GM19351 (cell line): ENCODE results near the gene ENTPD6.
"Not testable (repeated sequence)": the region's sequence is repeated elsewhere in the genome, so short reads cannot be mapped to it uniquely, and the experiment has no call there.

Experiments
- ATAC-seq: cut with Tn5 transposase; IDR thresholded peaks from one replicate; pipeline ENCODE4 v1.9.1; 2021; ENCODE audit warnings: mild to moderate bottlenecking, moderate library complexity; ENCODE audit not compliant: unreplicated experiment

The ENTPD6 gene

DNA sequence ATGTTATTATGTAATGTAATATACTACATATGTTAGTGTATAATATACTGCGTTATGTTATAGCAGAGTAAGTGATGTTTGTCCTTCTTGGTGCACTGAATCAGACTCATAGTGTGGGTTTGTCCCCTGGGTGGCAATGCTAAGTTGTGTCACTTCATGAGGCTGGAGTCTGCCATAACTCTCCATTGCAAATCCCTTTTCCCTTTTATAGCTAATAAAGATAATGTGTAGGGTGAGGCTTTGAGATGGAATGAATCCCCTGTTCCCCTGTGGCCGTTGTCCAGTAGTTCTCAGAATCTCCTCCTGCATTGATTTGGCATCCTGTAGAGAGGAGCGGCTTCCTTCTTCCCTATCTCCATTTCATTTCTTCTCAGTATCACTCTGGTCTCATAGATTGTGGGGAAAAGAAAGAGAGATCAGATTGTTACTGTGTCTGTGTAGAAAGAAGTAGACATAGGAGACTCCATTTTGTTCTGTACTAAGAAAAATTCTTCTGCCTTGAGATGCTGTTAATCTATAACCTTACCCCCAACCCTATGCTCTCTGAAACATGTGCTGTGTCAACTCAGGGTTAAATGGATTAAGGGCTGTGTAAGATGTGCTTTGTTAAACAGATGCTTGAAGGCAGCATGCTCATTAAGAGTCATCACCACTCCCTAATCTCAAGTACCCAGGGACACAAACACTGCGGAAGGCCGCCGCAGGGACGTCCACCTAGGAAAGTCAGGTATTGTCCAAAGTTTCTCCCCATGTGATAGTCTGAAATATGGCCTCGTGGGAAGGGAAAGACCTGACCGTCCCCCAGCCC is 45.5 kb downstream of the ENTPD6 start:
- ATAC-seq = not testable (repeated sequence)

DNA sequence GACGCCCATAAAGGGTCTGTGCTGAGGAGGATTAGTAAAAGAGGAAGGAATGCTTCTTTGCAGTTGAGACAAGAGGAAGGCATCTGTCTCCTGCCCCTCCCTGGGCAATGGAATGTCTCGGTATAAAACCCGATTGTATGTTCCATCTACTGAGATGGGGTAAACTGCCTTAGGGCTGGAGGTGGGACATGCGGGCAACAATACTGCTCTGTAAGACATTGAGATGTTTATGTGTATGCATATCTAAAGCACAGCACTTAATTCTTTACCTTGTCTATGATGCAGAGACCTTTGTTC is 46.1 kb downstream of the ENTPD6 start:
- not testable (repeated sequence) for ATAC-seq

GRCh38 chr20:25242231-25242630 is 46.7 kb downstream of the ENTPD6 start:
- ATAC-seq = no peak

- no peak for ATAC-seq
Observed at GRCh38 chr20:25243416-25243979, 48.0 kb downstream of the ENTPD6 start.

DNA sequence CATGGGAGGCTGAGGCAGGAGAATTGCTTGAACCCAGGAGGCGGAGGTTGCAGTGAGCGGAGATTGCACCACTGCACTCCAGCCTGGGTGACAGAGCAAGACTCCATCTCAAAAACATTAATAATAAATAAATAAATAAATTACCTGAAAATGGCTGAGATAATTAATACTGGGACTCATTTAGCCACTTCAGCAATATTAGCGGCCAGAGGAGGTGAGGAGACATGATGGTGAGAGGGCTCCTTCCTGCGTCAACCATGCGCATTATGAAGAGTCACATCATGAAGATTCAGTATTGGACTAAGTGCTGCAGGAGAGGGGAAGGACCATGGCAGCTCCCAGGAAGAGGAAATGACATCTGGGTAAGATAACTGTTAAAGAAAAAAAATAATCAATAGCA is 49.5 kb downstream of the ENTPD6 start:
- ATAC-seq = no peak

DNA sequence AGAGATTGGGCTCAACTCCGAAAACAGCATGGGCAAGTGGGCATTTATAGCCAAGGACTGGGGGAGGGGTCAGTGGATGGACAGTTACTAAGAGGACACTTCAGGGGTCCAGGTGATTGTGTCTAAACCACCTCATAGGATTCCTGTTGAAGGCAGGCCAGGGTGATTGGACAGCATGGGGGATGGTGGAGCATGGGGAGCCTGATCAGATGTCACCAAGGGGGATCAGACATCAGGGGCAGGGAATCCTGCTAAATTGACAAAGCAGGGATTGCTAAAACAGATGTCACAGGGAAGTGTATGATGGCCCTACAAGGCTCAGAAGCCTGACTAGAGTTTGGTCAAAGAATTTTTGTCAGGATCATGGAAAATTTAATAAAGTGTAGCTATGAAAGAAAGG is 49.9 kb downstream of the ENTPD6 start:
- ATAC-seq = no peak

DNA sequence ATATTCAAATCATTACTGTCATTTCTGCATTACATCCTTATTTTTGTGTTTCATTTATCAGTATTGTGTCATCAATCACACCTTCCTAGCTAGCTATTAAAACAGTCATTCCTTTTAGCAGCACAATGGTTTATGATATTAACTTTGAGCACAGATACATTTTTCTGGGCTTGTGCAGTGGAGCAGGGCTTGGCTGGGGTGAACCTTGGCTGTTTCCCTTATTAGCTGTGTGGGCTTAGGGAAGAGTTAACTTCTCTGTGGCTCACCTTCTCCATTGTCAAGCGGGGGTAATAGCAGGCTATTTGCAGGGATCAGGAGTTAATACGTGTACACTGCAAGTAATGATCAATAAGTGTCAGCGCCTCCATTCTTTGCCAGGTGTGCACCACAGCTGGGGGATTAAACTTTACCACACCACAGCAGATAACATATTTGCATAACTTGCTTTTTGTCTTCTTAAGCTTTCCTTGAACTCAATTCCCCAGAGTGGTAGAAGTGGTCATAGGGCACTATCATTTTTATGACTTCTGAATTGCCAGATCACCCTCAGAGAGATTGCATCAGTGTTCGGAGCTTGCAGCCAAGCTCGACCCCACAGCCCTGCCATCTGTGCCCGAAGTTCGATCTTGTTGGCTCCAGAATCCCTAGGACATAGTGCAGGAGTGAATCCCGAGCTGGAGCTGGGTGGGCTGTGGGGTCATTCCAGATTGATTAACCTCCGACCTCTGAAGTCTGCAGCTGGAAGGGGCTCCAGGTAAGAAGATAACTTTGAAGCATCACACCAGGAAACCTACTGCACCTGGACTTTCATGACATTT is 50.9 kb downstream of the ENTPD6 start:
- no peak for ATAC-seq

- ATAC-seq = peak; percentile 3
Observed at GRCh38 chr20:25247000-25247517, 51.5 kb downstream of the ENTPD6 start.

DNA sequence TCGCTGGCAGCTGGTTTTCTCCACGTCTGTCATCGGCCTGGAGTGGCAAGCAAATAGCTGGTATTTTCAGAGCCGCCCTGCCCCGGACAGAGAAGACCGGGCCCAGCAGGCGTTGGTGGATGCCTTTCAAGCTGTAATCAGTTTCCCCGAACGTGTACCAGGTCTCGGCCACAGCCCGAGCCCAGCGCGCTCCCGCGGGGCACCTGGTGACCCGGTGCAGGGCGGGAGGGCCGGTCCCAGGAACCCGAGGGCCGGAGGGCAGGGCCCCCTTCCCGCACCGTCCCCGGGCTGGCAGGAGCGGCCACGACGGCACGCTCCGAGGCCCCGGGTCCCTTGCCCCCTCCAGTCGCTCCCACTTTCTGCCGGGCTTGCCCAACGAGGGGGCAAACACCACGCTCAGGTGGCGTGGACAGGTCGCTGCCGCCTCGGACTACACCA is 52.0 kb downstream of the ENTPD6 start:
- ATAC-seq = peak; percentile 33

- ATAC-seq = peak; percentile 64
Observed at GRCh38 chr20:25247956-25248785, 52.7 kb downstream of the ENTPD6 start, which contains the start of gene PYGB. TSS of gene PYGB (plus strand) at chr20:25248085. CDS start at chr20:25248179, 94 bp downstream.

DNA sequence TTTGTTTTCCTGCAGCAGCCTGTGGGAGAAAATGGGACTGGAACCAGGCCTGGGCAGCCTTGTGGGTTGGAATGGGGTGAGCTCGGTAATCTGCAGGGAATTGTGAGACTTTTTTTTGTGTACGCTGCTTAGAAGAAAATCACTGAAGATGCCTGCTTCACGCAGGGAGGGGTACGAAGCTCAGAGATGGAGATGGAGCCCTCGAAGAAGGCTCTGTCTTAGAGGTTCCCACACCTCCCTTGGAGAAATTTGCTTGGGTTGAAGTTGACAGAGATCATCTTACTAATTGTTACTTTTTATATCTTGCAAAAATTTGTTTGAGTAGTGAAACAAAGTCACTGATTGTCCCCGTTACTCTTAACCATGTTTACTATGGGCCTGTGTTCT is 53.3 kb downstream of the ENTPD6 start:
- ATAC-seq = peak; percentile 2

DNA sequence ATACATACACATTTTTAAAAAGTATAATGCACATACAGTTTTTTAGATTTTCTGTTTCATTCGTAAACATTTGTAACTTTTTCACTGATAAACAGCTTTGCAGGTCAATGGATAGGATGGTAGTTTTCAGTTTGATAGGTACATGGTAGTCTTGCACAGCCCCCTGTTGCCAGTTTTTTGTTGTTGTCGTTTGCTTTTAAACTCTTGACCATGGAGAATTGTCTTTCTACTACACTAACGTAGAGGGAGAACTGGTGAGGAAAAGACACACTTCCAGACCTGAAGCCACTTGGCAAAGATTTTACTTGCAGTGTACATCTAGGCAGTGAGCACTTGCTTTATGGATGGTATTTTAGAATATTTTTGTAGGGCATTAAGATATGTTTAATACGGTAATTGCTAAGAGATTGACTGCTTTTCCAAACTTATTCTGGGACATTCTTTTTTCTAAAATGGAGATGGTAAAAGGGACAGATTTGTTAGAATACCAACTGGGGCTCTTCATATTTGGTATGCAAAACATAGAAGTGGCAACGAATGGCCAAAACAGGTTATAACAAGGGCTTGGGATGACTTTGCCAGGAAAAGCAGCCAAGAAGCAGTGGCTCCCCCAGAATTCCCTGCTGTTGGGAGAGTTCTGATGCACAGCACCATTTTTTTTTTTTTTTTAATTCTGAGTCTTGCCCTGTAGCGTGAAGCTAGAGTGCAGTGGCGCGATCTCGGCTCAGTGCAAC is 53.9 kb downstream of the ENTPD6 start:
- ATAC-seq = no peak

DNA sequence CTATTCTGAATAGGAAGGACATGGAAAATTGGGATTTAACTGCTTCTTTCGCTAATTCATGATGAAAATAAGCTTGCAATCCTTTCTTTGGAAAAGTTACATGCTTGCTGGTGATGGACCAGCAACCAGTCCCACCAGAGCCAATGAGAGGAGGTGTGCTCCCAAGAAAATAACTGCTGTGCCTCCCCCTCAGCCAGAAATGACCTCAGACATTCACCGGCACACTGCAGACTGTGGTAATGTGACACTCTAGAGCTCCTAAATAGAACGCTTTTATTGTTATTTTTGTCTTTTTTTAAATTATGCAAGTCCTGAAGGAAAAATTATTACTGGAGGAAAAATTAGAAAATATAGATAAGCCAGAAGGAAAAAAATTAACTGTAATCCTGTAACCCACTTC is 55.0 kb downstream of the ENTPD6 start:
- no peak for ATAC-seq

- ATAC-seq = no peak
Observed at GRCh38 chr20:25251019-25251418, 55.5 kb downstream of the ENTPD6 start.

GRCh38 chr20:25251558-25251957 is 56.0 kb downstream of the ENTPD6 start:
- ATAC-seq = no peak

DNA sequence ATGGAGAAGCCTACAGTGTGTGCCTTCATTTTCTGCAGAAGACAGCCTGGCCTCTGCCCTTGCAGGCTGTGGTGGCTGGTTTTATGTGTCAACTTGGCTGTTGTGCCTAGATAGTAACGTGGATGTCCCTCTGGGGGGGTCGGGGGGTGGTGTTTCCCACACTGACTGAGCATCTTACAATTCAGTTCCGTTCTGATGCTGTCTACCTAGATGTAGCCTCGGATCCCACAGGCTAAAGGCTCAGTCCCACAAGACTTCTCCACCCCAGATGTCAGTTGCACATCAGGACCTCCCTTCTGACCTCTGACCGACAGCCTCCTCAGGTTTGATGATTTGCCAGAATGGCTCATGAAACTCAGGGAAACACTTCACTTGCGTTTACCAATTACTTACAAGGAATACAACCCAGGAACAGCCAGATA is 56.7 kb downstream of the ENTPD6 start:
- no peak for ATAC-seq

- no peak for ATAC-seq
Observed at GRCh38 chr20:25252686-25253421, 57.3 kb downstream of the ENTPD6 start.

DNA sequence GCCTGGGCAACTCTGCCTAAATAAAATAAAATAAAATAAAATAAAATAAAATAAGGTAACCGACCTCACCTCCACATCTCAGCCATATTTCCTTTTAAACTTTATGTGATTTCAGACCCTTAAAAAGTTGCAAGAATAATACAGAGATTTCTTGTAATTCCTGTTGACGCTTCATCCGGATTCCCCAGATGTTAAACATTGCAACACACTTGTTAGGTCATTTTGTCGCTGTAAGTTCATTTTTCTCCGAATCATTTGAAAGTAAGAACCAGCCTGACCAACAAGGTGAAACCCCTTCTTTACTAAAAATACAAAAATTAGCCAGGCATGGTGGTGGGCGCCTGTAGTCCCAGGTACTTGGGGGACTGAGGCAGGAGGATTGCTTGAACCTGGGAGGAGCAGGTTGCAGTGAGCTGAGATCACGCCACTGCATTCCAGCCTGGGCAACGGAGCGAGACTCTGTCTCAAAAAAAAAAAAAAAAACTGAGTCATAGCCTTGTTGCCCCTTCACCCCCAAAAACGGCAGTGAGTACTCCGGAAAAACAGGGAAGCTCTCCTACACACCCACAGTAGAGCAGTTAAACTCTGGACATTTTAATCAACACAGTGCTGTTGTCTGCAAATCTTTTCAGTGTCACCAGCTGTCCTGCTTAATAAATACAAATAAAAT is 58.2 kb downstream of the ENTPD6 start:
- no peak for ATAC-seq

GRCh38 chr20:25254571-25254970 is 59.1 kb downstream of the ENTPD6 start:
- no peak for ATAC-seq
